Vagina (tissue), 2 donors: Measurements from ENCODE around the gene STAT5B.

Experiments used
- CTCF ChIP-seq, 3 experiments: fragments of 450-650 bp in 2 of 3; fragments of 200-600 bp in 1 of 3; sonication (generic) in 1 of 3; IDR thresholded peaks; one replicate each; pipeline ENCODE4 v1.5.1; 2017 to 2019; ENCODE audit warnings: antibody characterized with exemption in 3 of 3, mild to moderate bottlenecking in 2 of 3, moderate library complexity in 2 of 3
- POLR2A ChIP-seq, 2 donors: fragments of 450-650 bp; IDR thresholded peaks; one replicate each; pipeline ENCODE4 v1.6.1; 2017; ENCODE audit warnings: antibody characterized with exemption in 2 of 2, mild to moderate bottlenecking in 2 of 2, moderate library complexity in 2 of 2

- TF ChIP-seq CTCF (IDR thresholded peaks at IDR 0.05) = no peak
- no peak for TF ChIP-seq POLR2A (IDR thresholded peaks at IDR 0.05)
Measured at GRCh38 chr17:42284566-42284965, 8.4 kb upstream of the STAT5B start.
